Measurements from ENCODE around the gene MNT.

Gene MNT

DNA sequence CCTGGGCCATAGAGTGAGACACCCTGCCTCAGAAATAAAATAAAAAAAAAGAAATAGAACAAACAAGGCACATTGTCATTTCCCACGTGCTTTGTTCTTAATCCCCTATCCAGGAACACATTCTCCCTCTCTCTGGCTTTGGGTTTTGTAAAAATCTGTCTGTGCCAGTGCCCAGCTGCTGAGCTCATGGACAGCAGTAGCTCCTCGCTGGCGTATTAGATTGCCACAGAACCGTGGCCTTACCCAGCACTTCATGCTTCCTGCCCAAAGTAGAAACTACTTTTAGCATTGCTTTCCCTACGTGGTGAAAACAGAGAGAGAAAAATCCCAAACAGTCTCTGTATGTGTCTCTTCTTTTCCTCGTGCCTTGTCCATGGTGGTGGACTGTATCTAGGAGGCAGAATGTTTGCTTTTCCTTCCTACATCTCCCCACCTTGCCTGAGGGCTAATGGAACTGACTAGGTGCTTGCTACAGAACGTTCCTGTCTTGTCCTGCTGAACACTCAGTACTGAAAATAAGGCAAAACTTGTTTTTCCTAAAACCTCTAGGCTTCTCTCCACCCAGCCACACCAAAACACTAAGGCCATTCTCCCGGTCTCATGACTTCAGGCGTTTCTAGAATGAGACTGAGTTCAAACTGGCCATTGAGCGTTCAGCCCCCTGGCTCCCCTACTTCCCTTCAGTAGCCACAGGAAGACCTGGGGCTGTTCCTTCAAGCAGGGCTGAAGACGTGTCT, 26.1 kb downstream of the MNT start:
- Mint-ChIP-seq H3K36me3 (ENCODE audit: low read depth) (peaks cover 99% of the 10 kb centered on the region), H3K27me3 (no peaks in the 10 kb centered on the region), H3K4me1 (ENCODE audit: low read depth) (peaks cover 8% of the 10 kb centered on the region), H3K4me3 (no peak overlapping the region), H3K9me3 (no peaks in the 10 kb centered on the region), H3K27ac (peak overlapping the region; percentile 1)
- intact Hi-C loops (cut with micrococcal nuclease) = no loop called here

DNA sequence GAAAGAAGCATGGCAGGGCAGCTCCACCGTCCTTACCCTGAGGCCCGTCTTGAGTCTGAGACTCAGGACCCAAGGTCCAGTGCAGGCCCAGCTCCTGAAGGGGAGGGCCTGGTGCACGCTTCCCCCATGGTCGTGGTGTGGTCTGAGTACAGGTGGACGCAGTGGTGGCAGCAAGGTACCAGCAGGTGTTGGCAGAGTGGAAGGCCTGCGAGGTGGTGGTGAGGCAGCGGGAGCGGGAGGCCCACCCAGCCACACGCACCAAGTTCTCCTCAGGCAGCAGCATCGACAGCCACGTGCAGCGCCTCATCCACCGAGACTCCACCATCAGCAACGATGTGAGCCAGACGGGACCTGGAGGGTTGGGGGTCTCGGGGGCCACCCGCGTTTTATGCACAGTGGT, 27.7 kb downstream of the MNT start:
- Mint-ChIP-seq H3K27ac (no peak overlapping the region), H3K9me3 (no peaks in the 10 kb centered on the region), H3K4me3 (no peak overlapping the region), H3K36me3 (ENCODE audit: low read depth) (peaks cover 97% of the 10 kb centered on the region), H3K4me1 (ENCODE audit: low read depth) (peaks cover 8% of the 10 kb centered on the region), H3K27me3 (no peaks in the 10 kb centered on the region)
- intact Hi-C loops (cut with micrococcal nuclease) = no loop called here

DNA sequence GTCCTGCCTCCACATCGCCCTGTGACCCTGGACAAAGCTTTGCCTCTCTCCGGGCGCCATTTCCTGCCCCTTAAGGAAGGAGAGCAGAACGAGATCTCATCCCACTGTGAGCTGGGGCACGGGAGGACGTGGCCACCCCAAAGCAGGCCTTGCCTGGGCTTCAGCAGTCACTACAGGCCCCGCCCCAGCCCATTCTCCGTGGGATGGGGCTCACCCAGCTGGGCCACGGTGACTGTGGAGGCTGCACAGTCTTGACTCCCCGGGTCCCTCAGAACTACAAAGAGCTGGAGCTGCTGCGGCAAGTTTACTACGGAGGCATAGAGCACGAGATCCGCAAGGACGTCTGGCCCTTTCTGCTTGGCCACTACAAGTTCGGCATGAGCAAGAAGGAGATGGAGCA, 28.2 kb downstream of the MNT start:
- Mint-ChIP-seq H3K36me3 (ENCODE audit: low read depth) (peaks cover 97% of the 10 kb centered on the region), H3K9me3 (no peaks in the 10 kb centered on the region), H3K4me3 (no peak overlapping the region), H3K27ac (no peak overlapping the region), H3K4me1 (ENCODE audit: low read depth) (peaks cover 5% of the 10 kb centered on the region), H3K27me3 (no peaks in the 10 kb centered on the region)
- intact Hi-C loops (cut with micrococcal nuclease) = no loop called here

DNA sequence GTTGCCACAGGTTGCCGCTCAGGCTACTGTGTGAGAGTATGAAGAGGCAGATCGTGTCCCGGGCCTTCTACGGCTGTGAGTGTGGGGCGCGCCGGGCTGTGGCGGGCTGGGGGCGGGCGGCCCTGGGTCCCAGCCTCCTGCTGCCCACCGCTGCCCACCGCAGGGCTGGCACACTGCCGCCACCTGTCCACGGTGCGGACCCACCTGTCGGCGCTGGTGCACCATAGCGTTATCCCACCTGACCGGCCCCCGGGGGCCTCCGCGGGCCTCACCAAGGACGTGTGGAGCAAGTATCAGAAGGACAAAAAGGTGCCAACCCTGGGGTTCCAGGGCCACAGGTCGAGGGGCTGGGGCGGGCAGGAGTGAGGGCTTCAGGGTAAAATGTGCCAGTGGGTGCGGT, 28.7 kb downstream of the MNT start:
- Mint-ChIP-seq H3K36me3 (ENCODE audit: low read depth) (peaks cover 97% of the 10 kb centered on the region), H3K4me3 (no peak overlapping the region), H3K9me3 (no peaks in the 10 kb centered on the region), H3K27me3 (no peaks in the 10 kb centered on the region), H3K27ac (no peak overlapping the region), H3K4me1 (ENCODE audit: low read depth) (no peaks in the 10 kb centered on the region)
- intact Hi-C loops (cut with micrococcal nuclease) = no loop called here

DNA sequence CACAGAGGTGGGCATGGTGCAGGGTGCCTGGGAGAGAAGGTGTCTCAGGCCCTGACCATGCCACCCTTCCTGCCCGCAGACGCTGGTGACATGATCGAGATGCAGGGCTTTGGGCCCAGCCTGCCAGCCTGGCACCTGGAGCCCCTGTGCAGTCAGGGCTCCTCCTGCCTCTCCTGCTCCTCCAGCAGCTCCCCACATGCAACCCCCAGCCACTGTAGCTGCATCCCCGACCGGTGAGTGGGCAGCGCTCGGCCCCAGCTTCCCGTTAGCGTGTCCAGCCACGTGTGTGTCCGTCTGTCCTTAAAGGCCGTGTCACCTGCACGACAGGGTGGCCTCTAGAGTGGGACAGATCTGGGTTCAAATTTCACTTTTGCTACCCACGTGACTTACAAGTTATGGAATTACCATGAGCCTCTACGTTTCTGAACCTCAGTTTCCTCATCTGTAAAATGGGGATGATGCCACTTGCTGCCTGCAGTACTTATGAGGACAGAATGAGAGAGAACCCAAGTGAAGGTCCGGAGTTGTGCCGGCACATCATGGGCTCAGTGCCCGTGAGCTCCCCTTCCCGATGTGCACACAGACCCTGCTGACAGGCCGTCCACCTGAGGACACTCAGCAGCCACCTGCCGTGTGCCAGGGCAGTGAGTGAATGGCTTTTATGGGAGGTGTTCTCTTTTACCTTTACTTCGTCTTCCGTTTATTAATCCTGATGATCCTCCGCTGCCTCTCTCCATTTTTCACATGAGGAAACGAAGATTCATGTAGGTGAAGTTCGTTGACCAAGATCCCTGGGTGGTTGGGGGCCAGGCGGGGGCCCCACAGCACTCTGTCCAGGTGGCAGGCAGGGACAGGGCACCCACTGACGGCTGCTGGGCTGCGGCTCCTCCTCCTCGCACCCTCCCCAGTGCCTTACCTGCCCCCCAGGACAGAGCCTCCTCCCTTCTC, 29.4 kb downstream of the MNT start:
- Mint-ChIP-seq H3K27me3 (no peaks in the 10 kb centered on the region), H3K4me3 (no peak overlapping the region), H3K36me3 (ENCODE audit: low read depth) (peaks cover 97% of the 10 kb centered on the region), H3K4me1 (ENCODE audit: low read depth) (no peaks in the 10 kb centered on the region), H3K27ac (no peak overlapping the region), H3K9me3 (no peaks in the 10 kb centered on the region)
- intact Hi-C loops (cut with micrococcal nuclease) = no loop called here

DNA sequence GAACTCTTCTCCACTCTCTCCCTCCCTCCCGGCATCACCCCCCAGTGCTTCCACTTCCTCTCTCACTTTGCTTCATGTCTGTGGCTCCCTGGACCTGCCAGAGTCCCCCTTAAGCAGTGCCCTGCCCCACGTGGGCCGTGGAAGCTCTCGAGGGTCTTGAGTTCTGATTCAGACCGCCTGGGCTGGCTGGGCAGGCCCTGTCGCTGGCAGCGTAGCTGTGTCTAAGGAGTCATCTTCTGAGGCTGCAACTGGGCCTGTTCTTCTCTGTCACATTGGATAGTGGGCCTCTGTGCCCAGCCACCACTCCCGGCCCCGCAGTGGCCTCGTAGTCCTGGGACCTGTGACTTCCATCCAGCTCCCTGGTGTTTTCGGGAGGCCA, 30.7 kb downstream of the MNT start:
- Mint-ChIP-seq H3K4me3 (no peak overlapping the region), H3K27me3 (no peaks in the 10 kb centered on the region), H3K4me1 (ENCODE audit: low read depth) (no peaks in the 10 kb centered on the region), H3K36me3 (ENCODE audit: low read depth) (peaks cover 97% of the 10 kb centered on the region), H3K9me3 (no peaks in the 10 kb centered on the region), H3K27ac (no peak overlapping the region)
- intact Hi-C loops (cut with micrococcal nuclease) = no loop called here

DNA sequence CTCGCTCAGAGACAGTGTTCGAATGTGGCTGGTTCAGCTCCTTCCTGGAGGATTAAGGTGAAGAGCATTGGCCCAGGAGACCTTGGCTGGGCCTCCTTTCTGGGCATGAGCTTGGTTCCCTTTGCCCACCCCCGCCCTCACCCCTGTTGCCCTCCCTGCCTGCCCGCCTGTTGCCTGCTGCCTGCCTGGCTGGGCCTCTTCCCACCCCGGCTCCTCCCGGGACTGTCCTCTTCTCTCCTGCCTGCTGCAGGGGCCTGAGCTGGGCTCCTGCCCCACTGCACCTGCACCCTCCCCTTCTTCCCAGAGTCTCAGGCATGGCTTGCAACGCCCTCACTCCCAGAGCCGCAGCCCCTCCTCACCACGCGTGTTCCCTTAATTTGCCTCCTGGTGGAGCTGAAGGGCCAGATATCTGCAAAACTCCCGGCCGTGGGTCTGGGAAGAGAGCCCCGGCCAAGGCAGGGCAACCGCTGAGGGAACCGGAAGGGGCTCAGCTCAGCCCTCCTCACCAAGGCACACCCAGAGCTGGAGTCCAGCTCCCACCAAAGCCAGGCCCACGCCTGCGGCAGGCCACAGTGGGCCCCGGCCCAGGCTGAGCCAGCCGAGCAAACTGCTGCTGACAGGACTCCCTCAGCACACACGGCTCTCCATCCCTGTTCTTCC, 31.2 kb downstream of the MNT start:
- no peaks in the 10 kb centered on the region for H3K9me3 Mint-ChIP-seq
- no peak overlapping the region for H3K4me3 Mint-ChIP-seq
- no peaks in the 10 kb centered on the region for H3K4me1 Mint-ChIP-seq (ENCODE audit: low read depth)
- no peak overlapping the region for H3K27ac Mint-ChIP-seq
- H3K36me3 Mint-ChIP-seq (ENCODE audit: low read depth) = peaks cover 97% of the 10 kb centered on the region
- H3K27me3 Mint-ChIP-seq = no peaks in the 10 kb centered on the region
- intact Hi-C loops (cut with micrococcal nuclease) = no loop called here

DNA sequence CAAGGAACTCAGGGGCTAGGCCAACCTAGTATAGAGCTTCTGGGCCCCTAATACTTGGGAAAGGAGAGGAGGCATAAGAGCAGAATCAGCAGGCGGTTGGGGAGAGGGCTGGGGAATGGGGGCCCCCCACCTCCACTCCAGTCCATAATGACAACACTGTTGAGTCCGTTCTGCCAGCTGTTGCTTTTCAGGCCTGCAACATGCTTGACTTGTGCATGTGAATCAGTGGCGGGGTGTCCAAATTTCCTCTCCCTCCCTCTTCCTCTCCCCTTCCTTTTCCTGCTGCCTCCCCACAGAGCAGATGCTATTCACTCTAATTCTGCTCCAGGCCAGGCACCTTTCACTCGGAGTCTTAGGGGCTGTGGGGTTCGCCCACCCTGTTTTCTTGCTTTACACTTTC, 31.8 kb downstream of the MNT start:
- Mint-ChIP-seq H3K36me3 (ENCODE audit: low read depth) (peaks cover 97% of the 10 kb centered on the region), H3K4me1 (ENCODE audit: low read depth) (no peaks in the 10 kb centered on the region), H3K9me3 (no peaks in the 10 kb centered on the region), H3K27ac (no peak overlapping the region), H3K4me3 (no peak overlapping the region), H3K27me3 (no peaks in the 10 kb centered on the region)
- intact Hi-C loops (cut with micrococcal nuclease) = no loop called here

DNA sequence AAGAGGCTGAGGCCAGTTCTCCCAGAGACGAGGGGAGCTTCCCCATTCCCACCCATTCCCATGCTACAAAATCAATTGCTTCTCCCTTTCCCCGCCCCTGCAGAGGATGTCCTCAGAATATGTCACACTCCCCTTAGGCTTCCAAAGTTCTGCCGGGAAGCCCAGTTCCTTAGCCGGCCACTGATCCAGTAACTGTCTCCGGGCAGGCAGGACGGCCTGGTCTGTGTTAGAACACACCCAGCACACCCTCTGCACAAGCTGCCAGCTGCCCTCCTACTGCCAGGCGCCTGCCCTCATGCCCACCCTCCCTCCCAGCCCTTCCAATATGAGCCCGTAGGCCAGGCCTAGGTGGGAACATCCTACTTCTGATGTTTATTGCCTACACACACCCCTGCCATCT, 32.5 kb downstream of the MNT start:
- H3K9me3 Mint-ChIP-seq = no peaks in the 10 kb centered on the region
- no peaks in the 10 kb centered on the region for H3K27me3 Mint-ChIP-seq
- H3K4me1 Mint-ChIP-seq (ENCODE audit: low read depth) = no peaks in the 10 kb centered on the region
- peaks cover 97% of the 10 kb centered on the region for H3K36me3 Mint-ChIP-seq (ENCODE audit: low read depth)
- no peak overlapping the region for H3K27ac Mint-ChIP-seq
- no peak overlapping the region for H3K4me3 Mint-ChIP-seq
- intact Hi-C loops (cut with micrococcal nuclease) = no loop called here

DNA sequence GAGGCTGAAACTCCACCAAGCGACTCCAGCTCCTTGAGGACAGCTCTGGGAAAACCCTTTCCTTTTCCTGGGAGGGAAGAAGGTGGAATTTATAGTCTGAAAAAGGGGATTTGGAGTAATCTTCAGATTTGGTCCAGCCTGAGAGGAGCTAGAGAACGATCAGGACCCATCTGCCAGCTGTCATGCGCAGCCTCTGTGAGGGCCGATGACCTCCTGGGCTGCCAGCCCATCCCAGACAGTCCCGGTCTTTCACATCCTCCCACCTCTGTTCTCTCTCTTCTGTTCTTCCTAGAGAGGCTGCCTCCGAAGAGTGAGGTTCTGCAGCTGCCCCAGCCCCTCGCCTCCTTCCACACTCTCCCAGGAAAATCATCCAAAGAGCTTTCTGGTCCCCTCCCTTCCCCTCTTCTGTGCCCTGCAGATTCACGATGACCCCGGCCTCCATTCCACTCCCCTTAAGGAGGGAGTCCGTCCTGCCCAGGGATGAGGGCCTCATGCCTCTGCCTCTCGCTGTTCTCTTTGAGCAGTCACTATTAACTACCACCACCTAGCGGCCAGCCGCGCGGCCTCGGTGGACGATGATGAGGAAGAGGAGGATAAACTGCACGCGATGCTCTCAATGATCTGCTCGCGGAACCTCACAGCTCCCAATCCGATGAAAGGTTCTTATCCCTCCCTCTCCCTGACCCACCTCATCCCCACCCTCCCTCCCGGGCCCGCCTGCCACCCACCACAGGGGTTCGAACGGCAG, 33.9 kb downstream of the MNT start:
- no peak overlapping the region for H3K4me3 Mint-ChIP-seq
- intact Hi-C loops (cut with micrococcal nuclease) = no loop called here
- H3K9me3 Mint-ChIP-seq = no peaks in the 10 kb centered on the region
- no peaks in the 10 kb centered on the region for H3K4me1 Mint-ChIP-seq (ENCODE audit: low read depth)
- no peak overlapping the region for H3K27ac Mint-ChIP-seq
- peaks cover 97% of the 10 kb centered on the region for H3K36me3 Mint-ChIP-seq (ENCODE audit: low read depth)
- H3K27me3 Mint-ChIP-seq = no peaks in the 10 kb centered on the region

DNA sequence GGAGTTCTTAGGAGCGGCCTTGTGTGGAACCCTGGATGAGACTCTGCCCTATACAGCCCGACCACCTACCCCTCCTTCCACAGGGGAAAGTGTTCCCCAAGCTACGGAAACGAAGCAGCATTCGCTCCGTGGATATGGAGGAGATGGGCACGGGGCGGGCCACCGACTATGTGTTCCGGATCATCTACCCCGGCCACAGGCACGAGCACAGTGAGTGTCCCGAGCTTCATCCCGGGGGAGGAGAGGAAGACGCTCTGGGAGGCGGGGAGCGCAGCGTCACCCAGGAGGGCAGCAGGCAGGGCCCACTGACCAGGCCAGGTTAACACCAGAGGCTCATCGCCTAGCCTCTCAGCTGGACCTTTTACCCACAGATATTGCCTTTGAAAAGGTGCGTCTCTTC, 35.7 kb downstream of the MNT start:
- intact Hi-C loops (cut with micrococcal nuclease) = no loop called here
- Mint-ChIP-seq H3K4me3 (no peak overlapping the region), H3K27me3 (no peaks in the 10 kb centered on the region), H3K36me3 (ENCODE audit: low read depth) (peaks cover 98% of the 10 kb centered on the region), H3K4me1 (ENCODE audit: low read depth) (no peaks in the 10 kb centered on the region), H3K27ac (no peak overlapping the region), H3K9me3 (no peaks in the 10 kb centered on the region)

DNA sequence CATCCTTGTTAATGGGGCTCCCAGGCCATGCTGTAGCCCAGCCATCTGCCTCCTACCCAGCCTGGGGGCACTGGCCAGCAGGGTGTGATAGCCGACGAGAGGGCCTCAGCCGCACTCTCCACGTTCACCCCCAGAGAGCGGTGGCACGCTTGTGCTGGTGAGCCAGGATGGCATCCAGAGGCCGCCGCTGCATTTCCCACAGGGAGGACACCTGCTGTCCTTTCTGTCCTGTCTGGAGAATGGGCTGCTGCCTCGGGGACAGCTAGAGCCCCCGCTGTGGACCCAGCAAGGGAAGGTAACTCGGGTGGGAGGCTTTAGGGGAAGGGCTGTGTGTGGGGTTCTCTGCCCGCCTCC, 36.1 kb downstream of the MNT start:
- Mint-ChIP-seq H3K4me3 (no peak overlapping the region), H3K36me3 (ENCODE audit: low read depth) (peaks cover 98% of the 10 kb centered on the region), H3K27me3 (no peaks in the 10 kb centered on the region), H3K4me1 (ENCODE audit: low read depth) (no peaks in the 10 kb centered on the region), H3K27ac (no peak overlapping the region), H3K9me3 (no peaks in the 10 kb centered on the region)
- intact Hi-C loops (cut with micrococcal nuclease) = no loop called here

DNA sequence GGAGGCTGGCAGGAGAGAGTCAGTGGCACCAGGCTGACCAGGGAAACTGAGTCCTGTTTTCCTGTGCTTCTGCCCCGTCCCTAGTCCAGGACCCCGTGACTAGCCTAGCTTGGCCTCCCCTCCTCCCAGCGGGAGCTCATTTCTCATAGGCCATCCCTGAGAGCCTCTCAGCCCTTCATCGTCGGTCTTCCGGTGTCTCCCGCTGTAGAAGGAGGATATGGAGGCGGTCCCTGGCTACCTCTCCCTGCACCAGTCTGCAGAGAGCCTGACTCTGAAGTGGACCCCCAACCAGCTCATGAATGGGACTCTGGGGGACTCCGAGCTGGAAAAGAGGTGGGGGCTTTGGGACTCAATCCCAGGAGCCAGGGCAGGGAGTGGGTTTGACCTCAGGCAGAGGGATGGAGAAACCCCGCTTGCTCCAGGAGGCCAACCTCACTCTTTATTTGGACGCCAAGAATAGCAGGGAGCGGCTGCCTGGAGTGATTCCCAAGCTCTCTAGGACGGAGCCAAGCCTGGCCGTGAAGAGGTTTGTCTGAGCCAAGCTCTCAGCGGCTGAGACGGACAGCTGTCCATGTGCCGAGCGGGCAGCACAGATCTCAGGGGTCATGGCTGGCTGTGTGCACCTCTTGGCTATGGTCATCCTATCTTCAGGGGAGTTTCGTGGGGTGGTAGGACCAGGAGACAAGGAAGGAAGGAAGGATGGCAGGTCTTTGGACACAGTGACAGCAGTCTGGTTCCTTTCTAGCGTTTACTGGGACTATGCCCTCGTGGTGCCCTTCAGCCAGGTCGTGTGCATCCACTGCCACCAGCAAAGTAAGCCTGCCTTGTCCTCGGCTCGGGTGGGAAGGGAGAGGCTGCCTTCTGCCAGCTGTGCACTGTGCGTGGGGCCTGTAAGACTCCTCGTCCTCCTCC, 36.8 kb downstream of the MNT start:
- H3K27me3 Mint-ChIP-seq = no peaks in the 10 kb centered on the region
- intact Hi-C loops (cut with micrococcal nuclease) = no loop called here
- no peaks in the 10 kb centered on the region for H3K9me3 Mint-ChIP-seq
- H3K4me3 Mint-ChIP-seq = no peak overlapping the region
- no peaks in the 10 kb centered on the region for H3K4me1 Mint-ChIP-seq (ENCODE audit: low read depth)
- no peak overlapping the region for H3K27ac Mint-ChIP-seq
- H3K36me3 Mint-ChIP-seq (ENCODE audit: low read depth) = peaks cover 98% of the 10 kb centered on the region

All from dendritic cell treated with granulocyte-macrophage colony-stimulating factor and Interleukin-4, amounts not matched to agents 40 ng/mL and 50 ng/mL, for 4 days (primary cell).